ENCODE results near the gene ALK. TPM values are rescaled to one million over a fixed set of nuclear protein-coding genes. Genes with fewer than 3 reads are reported as not detected.
A peak's percentile ranks its signal among the peaks of the same experiment; 100 is the strongest.

Gene ALK
- total RNA-seq, 8 experiments from 2014 or later: 0.49 to 8.8 (median 3.8) TPM

GRCh38 chr2:29481313-29481712 lies 440.1 kb downstream of the ALK start:
- H3K27ac ChIP-seq: no peak overlapping the region
- 40 to 100% (median 75%) methylated on average over 1 of the region's 1 CpG; no CpG with 5 or more reads in 2 of the 10 experiments for WGBS, 10 experiments
- no peak for ATAC-seq (replicated peaks in 6 of 8)
- H3K4me1 ChIP-seq (replicated peaks in 1 of 2): peaks cover 9 to 31% of the 10 kb centered on the region in 2 donors
- H3K4me3 ChIP-seq: no peak overlapping the region
- in situ Hi-C loops (cut with MboI; ENCODE audit: low pct_unique_long_range_greater_than_20kb in 2 of 9, low sequenced_read_pairs in 9 of 9, unreplicated experiment in 9 of 9): loop anchor here in 1 of 9 experiments (25.0 kb wide), 1 partner anchor 581 kb away; no protein-coding TSS in a partner anchor

GRCh38 chr2:29480426-29480825 lies 441.0 kb downstream of the ALK start:
- ATAC-seq (replicated peaks in 6 of 8): peak in 5 of 8 experiments; percentile 33 to 82 (median 75)
- Histone ChIP-seq H3K4me3 (no peak overlapping the region), H3K4me1 (replicated peaks in 1 of 2) (peaks cover 14 to 36% of the 10 kb centered on the region in 2 donors), H3K27ac (no peak overlapping the region)
- in situ Hi-C loops (cut with MboI; ENCODE audit: low pct_unique_long_range_greater_than_20kb in 2 of 9, low sequenced_read_pairs in 9 of 9, unreplicated experiment in 9 of 9): loop anchor here in 1 of 9 experiments (25.0 kb wide), 1 partner anchor 582 kb away; no protein-coding TSS in a partner anchor
- 33 to 80% (median 72%) methylated on average over 1 to 4 of the region's 4 CpGs; no CpG with 5 or more reads in 3 of the 10 experiments for WGBS, 10 experiments

- ATAC-seq (replicated peaks in 6 of 8): peak in 5 of 8 experiments; percentile 32 to 72 (median 50)
- in situ Hi-C loops (cut with MboI; ENCODE audit: low pct_unique_long_range_greater_than_20kb in 2 of 9, low sequenced_read_pairs in 9 of 9, unreplicated experiment in 9 of 9): loop anchor here in 1 of 9 experiments (25.0 kb wide), 1 partner anchor 583 kb away; no protein-coding TSS in a partner anchor
- WGBS, 10 experiments: 80 to 100% (median 100%) methylated on average over 1 of the region's 2 CpGs; no CpG with 5 or more reads in 7 of the 10 experiments
- Histone ChIP-seq H3K4me3 (no peak overlapping the region), H3K27ac (peak overlapping the region in 1 of 2 donors; percentile 70), H3K4me1 (replicated peaks in 1 of 2) (peaks cover 16 to 39% of the 10 kb centered on the region in 2 donors)
Measured at GRCh38 chr2:29479401-29479800, 442.0 kb downstream of the ALK start.

GRCh38 chr2:29478641-29479040 lies 442.7 kb downstream of the ALK start:
- ATAC-seq (replicated peaks in 6 of 8): no peak
- no peak overlapping the region for H3K4me3 ChIP-seq
- in situ Hi-C loops (cut with MboI; ENCODE audit: low pct_unique_long_range_greater_than_20kb in 2 of 9, low sequenced_read_pairs in 9 of 9, unreplicated experiment in 9 of 9): loop anchor here in 1 of 9 experiments (25.0 kb wide), 1 partner anchor 584 kb away; no protein-coding TSS in a partner anchor
- peak overlapping the region; percentile 30 to 70 for H3K27ac ChIP-seq
- WGBS, 10 experiments: 43 to 100% (median 72%) methylated on average over 1 to 4 of the region's 4 CpGs; no CpG with 5 or more reads in 2 of the 10 experiments
- peaks cover 16 to 39% of the 10 kb centered on the region in 2 donors for H3K4me1 ChIP-seq (replicated peaks in 1 of 2)

GRCh38 chr2:29477186-29477585 lies 444.2 kb downstream of the ALK start:
- in situ Hi-C loops (cut with MboI; ENCODE audit: low pct_unique_long_range_greater_than_20kb in 2 of 9, low sequenced_read_pairs in 9 of 9, unreplicated experiment in 9 of 9): loop anchor here in 1 of 9 experiments (25.0 kb wide), 1 partner anchor 585 kb away; no protein-coding TSS in a partner anchor
- no peak overlapping the region for H3K27ac ChIP-seq
- no peak for ATAC-seq (replicated peaks in 6 of 8)
- no peak overlapping the region for H3K4me3 ChIP-seq
- H3K4me1 ChIP-seq (replicated peaks in 1 of 2): peaks cover 16 to 39% of the 10 kb centered on the region in 2 donors

- 60 to 81% methylated on average over 1 to 7 of the region's 9 CpGs; no CpG with 5 or more reads in 8 of the 10 experiments for WGBS, 10 experiments
- ATAC-seq (replicated peaks in 6 of 8): peak in 4 of 8 experiments; percentile 16 to 64 (median 55)
- no peak overlapping the region for H3K27ac ChIP-seq
- H3K4me3 ChIP-seq: no peak overlapping the region
- in situ Hi-C loops (cut with MboI; ENCODE audit: low pct_unique_long_range_greater_than_20kb in 2 of 9, low sequenced_read_pairs in 9 of 9, unreplicated experiment in 9 of 9): loop anchor here in 1 of 9 experiments (25.0 kb wide), 1 partner anchor 587 kb away; no protein-coding TSS in a partner anchor
- H3K4me1 ChIP-seq (replicated peaks in 1 of 2): peaks cover 16 to 33% of the 10 kb centered on the region in 2 donors
Measured at GRCh38 chr2:29475499-29475898, 445.9 kb downstream of the ALK start.

GRCh38 chr2:29469961-29470360 lies 451.4 kb downstream of the ALK start:
- WGBS, 10 experiments: 1 to 88% (median 58%) methylated on average over 3 of the region's 3 CpGs
- H3K4me3 ChIP-seq: no peak overlapping the region
- in situ Hi-C loops (cut with MboI; ENCODE audit: low pct_unique_long_range_greater_than_20kb in 2 of 9, low sequenced_read_pairs in 9 of 9, unreplicated experiment in 9 of 9): no loop called here
- H3K4me1 ChIP-seq (replicated peaks in 1 of 2): no peaks in the 10 kb centered on the region
- no peak overlapping the region for H3K27ac ChIP-seq
- no peak for ATAC-seq (replicated peaks in 6 of 8)

GRCh38 chr2:29469516-29469915 lies 451.9 kb downstream of the ALK start:
- no peak overlapping the region for H3K4me3 ChIP-seq
- 0 to 83% (median 31%) methylated on average over 1 of the region's 1 CpG; no CpG with 5 or more reads in 2 of the 10 experiments for WGBS, 10 experiments
- ATAC-seq (replicated peaks in 6 of 8): no peak
- no peak overlapping the region for H3K27ac ChIP-seq
- no peaks in the 10 kb centered on the region for H3K4me1 ChIP-seq (replicated peaks in 1 of 2)
- in situ Hi-C loops (cut with MboI; ENCODE audit: low pct_unique_long_range_greater_than_20kb in 2 of 9, low sequenced_read_pairs in 9 of 9, unreplicated experiment in 9 of 9): no loop called here

- Histone ChIP-seq H3K4me1 (replicated peaks in 1 of 2) (peaks cover 5 to 9% of the 10 kb centered on the region in 2 donors), H3K27ac (no peak overlapping the region), H3K4me3 (no peak overlapping the region)
- ATAC-seq (replicated peaks in 6 of 8): peak in 3 of 8 experiments; percentile 31 to 80 (median 68)
- 12 to 100% (median 71%) methylated on average over 1 to 3 of the region's 3 CpGs; no CpG with 5 or more reads in 1 of the 10 experiments for WGBS, 10 experiments
- in situ Hi-C loops (cut with MboI; ENCODE audit: low pct_unique_long_range_greater_than_20kb in 2 of 9, low sequenced_read_pairs in 9 of 9, unreplicated experiment in 9 of 9): no loop called here
Measured at GRCh38 chr2:29463181-29463900, 458.0 kb downstream of the ALK start.

GRCh38 chr2:29462293-29462692 lies 459.1 kb downstream of the ALK start:
- Histone ChIP-seq H3K4me1 (replicated peaks in 1 of 2) (peaks cover 5 to 9% of the 10 kb centered on the region in 2 donors), H3K4me3 (no peak overlapping the region), H3K27ac (no peak overlapping the region)
- 45 to 100% (median 74%) methylated on average over 2 to 5 of the region's 5 CpGs for WGBS, 10 experiments
- ATAC-seq (replicated peaks in 6 of 8): peak in 5 of 8 experiments; percentile 20 to 73 (median 49)
- in situ Hi-C loops (cut with MboI; ENCODE audit: low pct_unique_long_range_greater_than_20kb in 2 of 9, low sequenced_read_pairs in 9 of 9, unreplicated experiment in 9 of 9): no loop called here

GRCh38 chr2:29460190-29460589 lies 461.2 kb downstream of the ALK start:
- peaks cover 11 to 17% of the 10 kb centered on the region in 2 donors for H3K4me1 ChIP-seq (replicated peaks in 1 of 2)
- no peak overlapping the region for H3K27ac ChIP-seq
- in situ Hi-C loops (cut with MboI; ENCODE audit: low pct_unique_long_range_greater_than_20kb in 2 of 9, low sequenced_read_pairs in 9 of 9, unreplicated experiment in 9 of 9): no loop called here
- 0 to 84% (median 28%) methylated on average over 1 to 3 of the region's 3 CpGs; no CpG with 5 or more reads in 2 of the 10 experiments for WGBS, 10 experiments
- ATAC-seq (replicated peaks in 6 of 8): peak in 2 of 8 experiments; percentile 42 to 54
- H3K4me3 ChIP-seq: no peak overlapping the region

GRCh38 chr2:29459445-29460179 lies 461.8 kb downstream of the ALK start:
- H3K27ac ChIP-seq: no peak overlapping the region
- no peak overlapping the region for H3K4me3 ChIP-seq
- peaks cover 16 to 23% of the 10 kb centered on the region in 2 donors for H3K4me1 ChIP-seq (replicated peaks in 1 of 2)
- WGBS, 10 experiments: 40 to 100% (median 90%) methylated on average over 1 to 3 of the region's 4 CpGs; no CpG with 5 or more reads in 1 of the 10 experiments
- peak in 3 of 8 experiments; percentile 7 to 57 (median 50) for ATAC-seq (replicated peaks in 6 of 8)
- in situ Hi-C loops (cut with MboI; ENCODE audit: low pct_unique_long_range_greater_than_20kb in 2 of 9, low sequenced_read_pairs in 9 of 9, unreplicated experiment in 9 of 9): no loop called here

- no peak for ATAC-seq (replicated peaks in 6 of 8)
- in situ Hi-C loops (cut with MboI; ENCODE audit: low pct_unique_long_range_greater_than_20kb in 2 of 9, low sequenced_read_pairs in 9 of 9, unreplicated experiment in 9 of 9): no loop called here
- H3K4me1 ChIP-seq (replicated peaks in 1 of 2): peaks cover 22 to 32% of the 10 kb centered on the region in 2 donors
- no peak overlapping the region for H3K4me3 ChIP-seq
- no peak overlapping the region for H3K27ac ChIP-seq
Measured at GRCh38 chr2:29456429-29456828, 465.0 kb downstream of the ALK start.
